SW480 (cell line): ENCODE measurements around the gene HSPBP1.
A peak's percentile ranks its signal among the peaks of the same experiment; 100 is the strongest.
"Not testable (repeated sequence)": the region's sequence is repeated elsewhere in the genome, so short reads cannot be mapped to it uniquely, and the experiment has no call there.

Source experiments
- DNase-seq: peaks from one replicate; pipeline ENCODE4 v3.0.0-alpha.2; 2016; ENCODE audit warnings: low spot score

The HSPBP1 gene

DNA sequence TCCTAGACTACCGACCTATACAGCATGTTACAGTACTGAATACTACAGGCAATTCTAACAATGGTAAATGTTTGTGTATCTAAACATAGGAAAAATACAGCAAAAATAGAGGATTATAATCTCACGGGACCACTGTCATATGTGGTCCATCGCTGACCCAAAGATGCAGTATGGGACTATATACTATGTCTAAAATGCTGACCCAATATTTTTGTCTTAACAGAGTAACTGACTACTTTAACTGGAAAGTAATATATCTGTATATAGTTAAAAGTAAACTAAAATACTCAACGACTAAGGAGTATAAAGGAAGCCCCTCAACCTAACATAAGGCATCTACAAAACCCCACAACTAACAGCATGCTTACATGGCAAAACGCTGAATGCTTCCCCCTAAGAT is 46.9 kb downstream of the HSPBP1 start:
- no peak for DNase-seq

DNA sequence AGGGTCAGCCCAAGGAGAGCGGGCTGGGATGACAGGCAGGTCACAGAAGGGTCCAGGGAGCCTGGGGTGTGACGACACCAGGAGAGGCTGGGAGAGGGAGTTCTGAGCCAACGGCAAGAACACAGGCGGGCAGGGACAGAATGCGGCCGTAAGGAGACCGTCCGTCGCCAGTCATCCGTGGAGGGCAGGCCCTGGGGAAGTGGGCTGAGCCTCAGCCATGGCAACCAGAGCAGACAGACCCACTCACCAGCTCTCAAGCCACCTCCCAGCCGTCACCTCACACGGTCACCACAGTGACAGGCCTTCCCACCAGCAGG is 47.7 kb downstream of the HSPBP1 start:
- DNase-seq: no peak

DNA sequence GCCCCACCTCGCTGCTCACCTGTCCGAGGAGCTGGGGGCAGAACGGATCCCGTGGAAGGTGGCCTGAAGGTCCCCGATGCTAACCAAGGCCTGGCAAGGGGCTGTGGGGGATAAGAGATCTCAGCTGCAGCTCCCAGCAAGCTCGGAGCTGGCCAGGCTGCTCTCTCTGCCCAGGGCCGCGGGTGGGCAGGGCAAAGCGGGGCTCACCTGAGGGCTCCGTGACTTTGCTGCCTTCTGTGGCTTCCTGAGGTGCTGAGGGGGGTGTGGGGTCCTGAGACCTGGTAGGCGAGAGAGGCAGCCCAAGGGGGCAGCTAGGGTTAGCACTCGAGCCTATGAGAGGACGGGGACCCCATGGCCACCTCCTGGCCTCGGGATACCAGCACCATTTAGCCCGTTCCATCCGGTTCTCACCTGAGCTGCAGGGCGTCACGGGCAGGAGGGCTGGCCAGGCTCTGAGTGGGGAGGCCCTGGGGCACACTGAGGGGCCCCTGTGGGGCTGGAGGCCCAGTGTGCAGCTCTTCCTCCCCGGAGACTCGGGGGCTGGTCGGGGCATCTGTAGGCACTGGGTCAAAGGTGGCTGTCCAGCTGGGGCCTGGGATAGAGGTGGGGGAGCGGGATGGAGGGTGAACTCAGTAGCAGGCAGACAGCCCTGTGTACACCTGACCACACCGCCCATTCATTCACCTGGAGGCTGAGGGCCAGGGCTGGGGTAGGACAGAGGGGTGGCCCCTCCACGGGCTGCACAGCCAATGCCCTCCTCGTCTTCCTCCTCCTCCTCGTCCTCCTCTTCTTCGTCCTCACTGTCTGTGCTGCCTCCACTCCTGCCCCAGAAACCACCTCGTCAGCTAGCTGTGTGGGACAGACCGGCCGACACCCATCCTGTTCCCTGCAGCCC is 48.3 kb downstream of the HSPBP1 start:
- no peak for DNase-seq

DNA sequence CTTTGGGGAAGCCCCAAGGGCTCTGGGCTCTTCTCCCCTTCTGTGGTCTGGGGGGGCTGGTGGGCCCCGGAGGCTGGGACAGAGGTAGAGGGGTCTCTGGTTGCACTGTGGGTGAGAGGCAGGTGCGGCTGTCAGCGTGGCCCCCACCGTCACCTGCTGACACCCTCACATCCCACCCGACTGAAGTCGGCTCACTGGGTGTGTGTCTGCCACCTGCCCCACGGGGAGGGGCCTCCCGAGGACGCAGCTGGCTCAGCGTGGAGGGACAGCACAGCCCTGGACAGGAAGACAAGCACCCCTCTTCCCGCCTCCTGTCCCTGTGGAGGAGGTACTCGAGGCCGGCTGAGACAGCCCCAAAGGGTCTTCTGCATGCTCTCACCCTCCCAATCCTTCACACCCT is 49.1 kb downstream of the HSPBP1 start:
- no peak for DNase-seq

DNA sequence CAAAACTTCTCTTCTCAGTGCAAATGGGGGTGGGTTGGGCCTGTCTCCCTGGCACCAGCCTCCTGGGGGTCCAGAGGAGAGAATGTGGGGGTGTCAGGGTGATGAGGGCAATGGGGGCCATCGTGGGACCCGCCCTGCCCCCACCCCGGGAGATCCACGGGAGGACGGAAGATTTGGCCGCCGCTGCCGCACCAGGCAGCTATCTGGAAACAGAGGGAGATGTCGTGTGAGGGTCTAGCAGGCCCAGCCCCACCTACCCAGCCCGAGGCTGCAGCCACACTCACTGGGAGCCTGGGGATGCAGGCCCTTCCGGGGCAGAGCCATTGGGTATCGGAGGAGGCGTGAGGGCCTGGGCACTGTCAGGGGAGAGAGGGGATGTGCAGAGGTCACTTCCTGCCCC is 49.6 kb downstream of the HSPBP1 start:
- DNase-seq: no peak

DNA sequence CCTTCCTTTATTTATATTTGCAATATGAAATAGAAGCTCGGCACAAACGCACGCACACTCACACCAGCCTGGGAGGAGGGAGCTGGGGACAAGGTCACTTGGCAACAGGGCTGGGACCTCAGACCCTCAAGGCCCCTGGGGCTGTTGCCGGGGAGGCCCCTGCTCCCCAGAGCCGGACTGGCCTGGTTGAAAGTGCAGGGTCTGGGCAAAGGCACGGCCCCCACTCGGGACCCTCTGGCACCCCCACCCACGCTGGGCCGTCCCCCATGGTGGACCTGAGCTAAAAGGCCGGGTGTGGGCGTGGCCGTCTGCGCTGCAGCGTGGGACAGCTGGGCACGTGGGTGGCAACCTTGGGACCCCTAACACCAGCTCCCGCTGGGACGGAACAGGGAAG is 50.1 kb downstream of the HSPBP1 start:
- DNase-seq: no peak

DNA sequence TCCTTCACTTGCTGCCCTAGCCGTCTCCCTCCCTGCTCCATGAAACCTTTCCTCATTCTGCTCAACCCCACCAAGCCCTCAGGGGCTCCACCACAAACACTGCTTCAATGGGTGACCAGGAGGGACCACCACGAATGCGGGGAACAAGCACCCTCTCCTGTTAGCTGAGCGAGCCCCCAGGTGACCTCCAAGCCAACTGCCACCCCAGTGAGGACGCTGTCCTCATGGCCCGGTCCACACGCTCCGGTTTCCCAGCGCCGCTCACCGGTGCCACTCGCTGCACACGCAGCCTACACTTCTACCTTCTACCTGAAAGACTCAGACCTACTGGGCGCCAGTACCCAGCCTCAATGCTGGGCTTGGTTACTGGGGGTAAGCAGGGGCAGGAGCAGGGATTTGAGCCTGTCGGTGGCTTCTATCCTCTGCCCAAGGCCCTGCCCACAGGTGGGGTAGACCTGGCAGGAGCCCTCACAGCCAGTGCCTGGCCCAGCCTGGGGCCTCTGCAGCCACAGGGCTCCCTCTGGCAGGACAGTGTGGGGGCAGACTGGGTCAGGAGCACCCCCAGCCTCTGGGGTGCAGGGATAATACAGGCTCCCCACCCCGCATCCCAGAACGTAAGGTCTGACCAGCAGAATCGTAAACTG is 50.6 kb downstream of the HSPBP1 start:
- DNase-seq: no peak

DNA sequence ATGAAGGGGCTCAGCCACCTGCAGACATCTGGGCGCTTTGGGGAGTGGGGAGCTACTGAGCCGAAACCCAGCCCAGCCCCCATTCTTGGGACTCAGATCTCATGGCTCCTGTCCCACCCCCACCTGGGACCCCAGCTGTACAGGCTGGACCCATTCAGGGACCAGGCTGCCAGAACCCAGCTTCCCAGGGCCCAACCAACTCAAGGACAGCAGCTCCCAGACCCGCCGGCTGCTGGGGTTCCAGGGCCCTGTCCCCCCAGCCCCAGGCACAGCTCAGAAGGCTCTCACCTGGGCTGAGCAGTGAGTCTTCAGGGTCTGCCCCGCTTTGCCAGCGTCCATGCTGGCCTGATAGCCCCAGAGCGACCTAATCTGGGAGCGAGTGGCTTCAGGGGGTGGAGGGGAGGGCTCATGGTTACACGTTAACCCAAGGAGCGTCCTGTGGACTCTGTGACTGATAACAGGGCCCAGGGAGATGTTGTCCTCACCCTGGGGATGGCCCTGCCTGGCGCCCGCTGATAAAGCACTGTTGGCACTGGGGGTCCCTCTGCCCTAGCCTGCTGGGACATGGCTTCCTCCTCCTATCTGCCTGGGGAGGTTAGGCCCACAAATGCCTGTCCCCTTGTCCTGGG is 51.4 kb downstream of the HSPBP1 start, which contains the start of gene TMEM86B:
Gene TMEM86B (minus strand): TSS at position 361 of the 629 bp plus-strand sequence. CDS start 22 bp downstream, at position 339.
- no peak for DNase-seq

DNA sequence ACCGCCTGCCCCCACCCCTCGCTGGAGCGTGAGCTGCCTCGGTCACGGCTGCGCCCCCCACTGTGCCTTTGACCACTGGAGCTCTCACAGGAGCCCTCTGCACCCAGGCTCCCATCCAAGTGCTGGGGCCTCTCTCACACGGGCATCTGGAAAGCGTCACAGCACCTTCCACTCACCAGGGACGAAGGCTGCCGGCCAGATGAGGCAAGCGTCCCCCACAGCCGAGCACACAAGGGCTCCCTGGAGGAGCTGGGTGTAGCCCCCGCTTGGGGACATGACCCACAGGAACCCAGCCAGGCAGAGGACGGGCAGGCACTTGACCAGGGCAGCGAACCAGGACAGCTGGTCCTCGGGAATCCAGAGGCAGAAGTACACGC is 51.9 kb downstream of the HSPBP1 start:
- DNase-seq: no peak

DNA sequence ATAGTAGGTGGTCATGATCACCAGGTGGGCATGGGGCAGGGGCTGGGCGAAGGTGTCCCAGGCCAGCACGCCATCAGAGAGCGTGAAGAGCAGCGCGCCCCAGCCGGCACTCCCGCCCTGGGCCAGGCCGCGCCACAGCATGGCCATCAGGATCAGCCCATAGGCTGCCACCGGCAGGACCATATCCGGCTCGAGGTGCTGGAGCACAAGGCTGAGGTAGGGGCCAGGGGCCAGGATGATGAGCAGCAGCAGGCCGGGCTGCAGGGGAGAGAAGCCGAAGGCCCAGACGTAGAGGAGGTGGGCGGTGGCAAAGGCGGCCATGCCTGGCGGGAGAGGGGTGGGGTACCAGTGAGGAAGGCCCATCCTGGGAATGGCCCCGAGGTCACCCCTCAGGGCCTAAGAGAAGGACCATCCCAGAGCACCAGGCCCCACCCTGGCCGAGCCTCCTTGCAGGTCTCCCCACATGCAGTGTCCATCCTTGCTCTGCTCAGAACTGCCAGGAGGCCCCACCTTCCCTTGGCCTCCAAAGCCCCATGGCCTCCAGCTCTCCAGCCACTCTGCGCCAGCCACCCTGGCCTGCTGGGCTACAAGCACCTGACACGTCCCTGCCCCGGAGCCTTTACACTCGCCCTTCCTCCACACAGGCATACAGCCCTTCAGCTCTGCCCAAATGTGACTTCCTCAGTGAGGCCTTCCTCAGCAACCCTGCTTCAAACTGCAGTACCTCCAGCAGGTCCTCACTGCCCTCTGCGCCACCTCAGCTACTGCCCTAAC is 52.5 kb downstream of the HSPBP1 start:
- no peak for DNase-seq

DNA sequence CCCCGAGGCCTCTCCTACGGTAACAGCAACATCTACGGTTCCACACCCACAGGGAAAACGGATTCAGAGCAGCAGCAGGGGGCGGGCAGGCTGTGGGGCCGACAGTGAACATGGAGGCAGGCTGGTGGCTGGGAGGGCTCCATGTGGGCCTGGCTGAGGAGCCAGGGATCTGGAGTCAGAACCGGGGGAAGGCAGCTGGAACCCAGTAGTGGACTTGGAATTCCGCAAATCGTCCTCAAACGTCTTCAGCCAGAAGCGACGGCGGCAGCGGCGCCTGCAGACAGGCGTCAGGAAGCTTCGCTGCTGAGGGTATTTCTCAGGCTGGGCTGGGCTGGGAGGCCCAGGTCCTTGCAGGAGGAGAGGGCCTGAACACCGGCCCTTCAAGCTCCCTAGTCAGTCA is 53.1 kb downstream of the HSPBP1 start:
- DNase-seq: no peak

DNA sequence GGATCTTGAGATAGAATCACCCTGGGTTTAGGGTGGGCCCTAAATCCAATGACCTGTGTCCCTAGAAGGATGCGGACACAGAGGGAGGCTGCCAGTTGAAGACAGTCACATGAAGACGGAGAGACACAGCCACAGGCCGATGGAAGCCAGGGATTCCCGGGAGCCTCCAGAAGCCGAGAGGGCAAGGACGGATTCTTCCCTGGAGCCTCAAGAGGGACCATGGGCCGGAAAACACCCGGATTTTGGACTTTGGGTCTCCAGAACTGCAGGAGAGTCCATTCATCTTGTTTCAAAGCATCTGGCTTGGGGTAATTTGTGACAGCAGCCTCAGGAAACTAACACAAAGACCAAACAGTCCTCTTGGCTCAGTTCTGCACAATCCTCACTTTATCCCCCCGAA is 53.6 kb downstream of the HSPBP1 start:
- DNase-seq: no peak

DNA sequence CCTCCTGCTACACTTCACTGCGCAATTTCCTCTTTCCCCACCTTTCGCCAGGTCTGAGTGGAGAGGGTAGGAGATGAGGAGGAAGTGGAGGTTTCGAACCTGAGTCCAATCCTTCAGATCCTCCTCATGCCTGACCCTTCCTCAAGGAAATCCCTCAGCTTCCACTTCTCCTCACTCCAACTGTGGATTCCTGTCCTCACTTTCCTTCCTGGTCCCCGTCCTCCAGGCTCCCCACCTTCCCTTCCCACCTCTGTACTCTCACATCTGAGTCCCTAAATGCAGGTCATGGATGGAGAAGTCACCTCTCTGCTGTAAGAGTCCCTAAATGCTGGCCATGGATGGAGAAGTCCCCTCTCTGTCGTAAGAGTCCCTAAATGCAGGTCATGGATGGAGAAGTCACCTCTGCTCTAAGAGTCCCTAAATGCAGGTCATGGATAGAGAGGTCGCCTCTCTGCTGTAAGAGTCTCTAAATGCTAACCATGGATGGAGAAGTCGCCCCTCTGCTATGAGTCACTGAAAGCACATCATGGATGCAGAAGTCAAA is 54.4 kb downstream of the HSPBP1 start:
- DNase-seq: no peak

DNA sequence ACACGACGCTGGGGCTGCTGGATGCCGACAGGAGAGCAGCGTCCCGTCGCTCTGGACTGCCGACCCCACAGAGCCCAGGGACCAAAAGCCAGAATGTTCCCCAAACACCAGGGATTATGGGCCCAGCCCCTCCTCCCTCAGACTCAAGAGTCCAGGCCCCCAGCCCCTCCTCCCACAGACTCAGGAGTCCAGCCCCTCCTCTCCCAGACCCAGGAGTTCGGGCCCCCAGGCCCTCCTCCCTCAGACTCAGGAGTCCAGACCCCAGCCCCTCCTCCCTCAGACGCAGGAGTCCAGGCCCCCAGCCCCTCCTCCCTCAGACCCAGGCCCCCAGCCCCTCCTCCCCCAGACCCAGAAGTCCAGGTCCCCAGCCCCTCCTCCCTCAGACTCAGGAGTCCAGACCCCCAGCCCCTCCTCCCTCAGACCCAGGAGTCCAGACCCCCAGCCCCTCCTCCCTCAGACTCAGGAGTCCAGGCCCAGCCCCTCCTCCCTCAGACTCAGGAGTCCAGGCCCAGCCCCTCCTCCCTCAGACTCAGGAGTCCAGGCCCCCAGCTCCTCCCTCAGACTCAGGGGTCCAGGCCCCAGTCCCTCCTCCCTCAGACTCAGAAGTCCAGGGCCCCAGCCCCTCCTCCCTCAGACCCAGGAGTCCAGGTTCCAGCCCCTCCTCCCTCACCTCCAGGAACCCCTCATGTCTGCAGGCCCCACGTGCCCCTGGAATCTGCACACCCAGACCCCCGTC is 55.1 kb downstream of the HSPBP1 start:
- not testable (repeated sequence) for DNase-seq

DNA sequence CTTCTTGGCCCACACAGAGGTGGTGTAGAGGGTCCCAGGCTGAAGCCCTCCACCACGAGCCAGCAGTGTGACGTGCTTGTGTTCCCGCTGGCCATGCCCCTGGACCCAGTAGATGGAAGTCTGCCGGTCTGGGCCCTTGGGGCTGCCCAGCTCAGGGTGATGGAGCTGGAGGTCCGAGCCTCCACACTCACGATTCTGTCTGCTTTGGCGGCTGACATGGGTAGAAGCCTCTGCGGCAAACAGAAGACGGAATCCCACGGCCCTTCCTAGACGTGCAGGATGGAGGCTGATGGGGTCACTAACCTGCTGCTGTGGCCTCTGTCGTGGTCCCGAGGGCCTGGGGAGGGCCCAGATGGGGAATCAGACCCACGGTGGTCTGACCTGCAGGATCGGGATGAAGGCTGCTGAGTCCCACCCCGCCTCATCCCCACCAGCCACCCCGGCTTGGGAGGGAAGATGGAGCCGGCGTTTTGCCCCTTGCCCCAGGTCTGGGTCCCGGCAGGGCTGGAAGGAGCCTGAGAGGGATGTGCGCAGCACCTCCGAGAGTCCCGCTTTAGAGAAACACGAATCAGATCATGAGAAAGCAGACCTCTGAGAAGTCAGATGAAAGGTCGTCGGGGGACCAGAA is 55.8 kb downstream of the HSPBP1 start:
- DNase-seq: no peak

DNA sequence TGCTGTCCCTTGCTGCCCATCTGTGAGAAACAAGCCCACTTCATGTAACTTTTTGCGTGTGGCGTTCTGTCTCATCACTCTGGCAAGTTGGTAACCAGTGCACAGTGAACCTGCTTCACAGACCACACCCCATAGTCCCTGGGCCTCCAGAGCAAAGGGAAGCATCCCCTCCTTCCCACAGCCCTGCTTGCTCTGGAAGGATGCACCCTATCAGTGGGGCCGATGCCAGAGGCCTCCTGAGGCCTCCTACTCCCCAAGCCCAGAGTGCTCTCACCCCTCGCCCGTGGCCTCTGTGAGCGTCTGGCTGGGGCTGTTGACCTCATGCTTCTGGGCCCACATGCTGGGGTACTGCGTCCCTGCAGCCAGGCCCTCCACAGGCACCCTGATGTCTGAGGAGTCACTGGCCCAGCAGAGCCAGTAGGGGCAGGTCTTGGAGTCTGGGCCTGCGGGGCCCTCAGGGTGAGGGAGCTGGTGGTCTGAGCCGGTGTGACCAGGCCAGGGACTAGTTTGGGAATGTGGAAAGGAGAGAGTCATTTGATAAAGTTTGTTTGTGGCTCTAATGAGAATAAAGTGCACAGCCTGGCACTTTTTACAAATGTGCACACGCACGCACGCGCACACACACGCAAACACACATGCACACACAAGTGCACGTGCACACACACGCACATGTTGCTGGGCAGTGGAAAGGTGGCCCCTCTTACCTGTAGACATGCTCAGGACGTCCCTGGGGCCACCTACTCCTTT is 56.4 kb downstream of the HSPBP1 start:
- DNase-seq: no peak

DNA sequence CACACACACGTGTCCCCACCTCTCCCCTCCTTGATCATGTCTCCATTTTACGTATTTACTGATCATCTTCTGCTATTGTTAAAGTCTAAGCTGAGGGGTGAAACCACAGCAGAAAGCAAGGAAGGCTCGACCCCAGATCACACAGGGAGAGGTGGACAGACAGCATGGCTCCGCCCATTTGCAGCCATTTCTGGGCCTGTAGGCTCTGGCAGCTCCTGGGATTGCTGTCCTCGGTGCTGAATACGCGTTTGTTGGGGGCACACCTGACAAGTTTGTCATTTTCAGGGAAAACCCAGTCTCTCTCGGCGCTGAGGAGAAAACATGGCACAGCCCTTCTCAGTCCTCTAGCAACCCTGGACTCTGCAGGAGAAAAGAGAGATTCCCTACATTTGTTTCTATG is 59.4 kb downstream of the HSPBP1 start:
- no peak for DNase-seq

DNA sequence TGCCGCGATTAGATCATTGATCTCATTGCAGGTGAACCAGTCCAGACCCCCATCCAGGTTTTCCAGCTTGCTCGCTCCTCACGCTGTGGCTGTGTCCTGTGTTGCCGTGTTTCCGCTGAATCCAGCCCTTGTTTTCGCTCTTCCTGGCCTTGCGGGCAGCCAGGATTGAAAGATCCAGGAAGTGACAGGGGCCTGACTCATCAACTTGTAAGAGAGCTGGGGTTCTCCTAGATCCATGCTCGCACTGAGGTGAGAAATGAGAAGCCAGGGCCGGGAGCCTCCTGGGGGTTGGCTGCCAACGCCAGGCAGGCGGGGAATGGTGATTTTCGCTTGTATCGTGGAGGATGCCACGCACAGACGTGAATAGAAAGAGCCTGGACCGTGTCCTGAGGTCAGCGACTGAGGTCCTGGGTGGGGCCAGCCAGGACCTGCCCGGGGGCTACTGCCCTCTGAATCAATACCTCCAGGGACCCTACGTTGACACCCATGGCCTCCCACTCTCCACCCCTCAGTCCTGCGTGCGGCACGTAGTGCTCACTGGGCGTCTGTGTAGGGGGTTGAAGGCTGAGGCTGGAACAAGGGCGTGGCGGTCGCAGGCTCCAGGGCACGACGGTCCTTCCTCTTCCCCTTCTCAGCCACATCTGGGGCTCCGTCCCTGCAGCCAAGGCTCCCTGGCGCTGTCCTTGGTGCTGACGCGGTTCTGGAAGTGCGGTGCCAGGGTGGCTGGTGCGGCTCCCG is 63.3 kb downstream of the HSPBP1 start:
- DNase-seq: peak; percentile 100

DNA sequence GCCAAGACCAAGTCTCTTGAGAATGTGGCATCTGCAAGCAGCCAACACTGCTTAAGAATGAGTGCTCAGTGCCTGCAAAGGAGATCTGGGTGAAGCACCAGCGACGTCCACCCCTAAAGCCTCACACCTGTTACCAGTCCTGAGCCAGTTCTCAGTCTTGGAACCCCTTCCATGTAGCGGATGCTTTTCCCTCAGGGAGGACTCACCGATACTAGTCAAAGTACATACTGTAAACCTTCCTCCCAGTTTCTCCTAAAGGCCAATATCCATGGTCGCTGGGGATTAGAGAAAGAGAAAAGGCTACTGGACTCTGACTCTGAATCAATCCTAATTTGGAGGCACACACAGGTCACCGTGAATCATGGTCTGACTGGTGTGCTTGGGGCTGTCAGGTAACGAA is 66.4 kb downstream of the HSPBP1 start:
- no peak for DNase-seq

DNA sequence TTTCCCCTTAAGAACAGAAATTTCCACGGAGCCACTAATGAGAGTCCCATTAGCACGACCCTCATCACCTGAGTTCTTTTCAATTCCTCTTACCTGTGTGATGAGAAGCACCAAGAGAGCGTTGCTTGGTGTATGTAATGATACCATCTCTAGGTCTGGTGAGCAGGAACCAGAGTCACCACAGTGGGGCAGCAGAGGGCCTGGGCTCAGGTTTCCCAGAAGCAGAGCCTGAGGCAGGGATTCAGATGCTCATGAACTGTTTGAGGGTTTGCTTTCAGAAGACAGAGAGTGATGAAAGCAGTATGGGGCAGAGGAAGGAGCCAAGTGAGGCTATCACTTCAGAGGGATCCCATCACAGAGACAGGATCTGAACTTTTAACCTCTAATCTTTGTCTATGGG is 67.5 kb downstream of the HSPBP1 start:
- DNase-seq: peak; percentile 91
